Measurements from ENCODE around the gene ADAMTS9.

Gene ADAMTS9

DNA sequence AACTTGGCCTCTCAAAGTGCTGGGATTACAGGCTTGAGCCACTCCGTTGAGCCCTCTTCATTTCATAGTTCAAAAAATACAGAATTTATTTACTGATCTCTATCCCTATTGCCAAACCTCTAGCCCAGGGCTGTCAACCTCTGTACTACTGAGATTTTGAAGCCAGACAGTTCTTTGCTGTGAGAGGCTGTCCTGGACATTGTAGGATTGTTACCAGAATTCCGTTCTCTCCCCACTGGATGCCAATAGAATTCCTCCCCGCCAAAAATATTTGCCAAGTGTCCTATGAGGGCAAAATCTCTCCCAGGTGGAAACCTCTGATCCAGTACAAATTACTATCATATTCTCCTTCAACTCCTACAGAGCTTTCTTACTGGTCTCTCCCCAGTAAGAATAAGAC is 29.6 kb upstream of the ADAMTS9 start:
- TF ChIP-seq ZBTB7A (IDR thresholded peaks at IDR 0.05; ENCODE audit: low read depth) (no peak), RAD21 (IDR thresholded peaks at IDR 0.05; ENCODE audit: low read depth) (no peak), TEAD4 (IDR thresholded peaks at IDR 0.05) (no peak), EP300 (IDR thresholded peaks at IDR 0.05; ENCODE audit: borderline replicate concordance) (no peak), TCF12 (IDR thresholded peaks at IDR 0.05; ENCODE audit: low read depth) (no peak), YY1 (IDR thresholded peaks at IDR 0.05; ENCODE audit: low read depth) (no peak), TAF1 (IDR thresholded peaks at IDR 0.05; ENCODE audit: low read depth) (no peak), CREB1 (IDR thresholded peaks at IDR 0.05; ENCODE audit: low read depth) (no peak), CEBPB (IDR thresholded peaks at IDR 0.05) (no peak)
- TF ChIP-seq, protein P1, sequence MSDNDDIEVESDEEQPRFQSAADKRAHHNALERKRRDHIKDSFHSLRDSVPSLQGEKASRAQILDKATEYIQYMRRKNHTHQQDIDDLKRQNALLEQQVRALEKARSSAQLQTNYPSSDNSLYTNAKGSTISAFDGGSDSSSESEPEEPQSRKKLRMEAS (IDR thresholded peaks at IDR 0.05) = no peak
- TF ChIP-seq, protein P2, sequence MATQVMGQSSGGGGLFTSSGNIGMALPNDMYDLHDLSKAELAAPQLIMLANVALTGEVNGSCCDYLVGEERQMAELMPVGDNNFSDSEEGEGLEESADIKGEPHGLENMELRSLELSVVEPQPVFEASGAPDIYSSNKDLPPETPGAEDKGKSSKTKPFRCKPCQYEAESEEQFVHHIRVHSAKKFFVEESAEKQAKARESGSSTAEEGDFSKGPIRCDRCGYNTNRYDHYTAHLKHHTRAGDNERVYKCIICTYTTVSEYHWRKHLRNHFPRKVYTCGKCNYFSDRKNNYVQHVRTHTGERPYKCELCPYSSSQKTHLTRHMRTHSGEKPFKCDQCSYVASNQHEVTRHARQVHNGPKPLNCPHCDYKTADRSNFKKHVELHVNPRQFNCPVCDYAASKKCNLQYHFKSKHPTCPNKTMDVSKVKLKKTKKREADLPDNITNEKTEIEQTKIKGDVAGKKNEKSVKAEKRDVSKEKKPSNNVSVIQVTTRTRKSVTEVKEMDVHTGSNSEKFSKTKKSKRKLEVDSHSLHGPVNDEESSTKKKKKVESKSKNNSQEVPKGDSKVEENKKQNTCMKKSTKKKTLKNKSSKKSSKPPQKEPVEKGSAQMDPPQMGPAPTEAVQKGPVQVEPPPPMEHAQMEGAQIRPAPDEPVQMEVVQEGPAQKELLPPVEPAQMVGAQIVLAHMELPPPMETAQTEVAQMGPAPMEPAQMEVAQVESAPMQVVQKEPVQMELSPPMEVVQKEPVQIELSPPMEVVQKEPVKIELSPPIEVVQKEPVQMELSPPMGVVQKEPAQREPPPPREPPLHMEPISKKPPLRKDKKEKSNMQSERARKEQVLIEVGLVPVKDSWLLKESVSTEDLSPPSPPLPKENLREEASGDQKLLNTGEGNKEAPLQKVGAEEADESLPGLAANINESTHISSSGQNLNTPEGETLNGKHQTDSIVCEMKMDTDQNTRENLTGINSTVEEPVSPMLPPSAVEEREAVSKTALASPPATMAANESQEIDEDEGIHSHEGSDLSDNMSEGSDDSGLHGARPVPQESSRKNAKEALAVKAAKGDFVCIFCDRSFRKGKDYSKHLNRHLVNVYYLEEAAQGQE (IDR thresholded peaks at IDR 0.05; ENCODE audit: low read depth) = no peak
- TF ChIP-seq, protein P3, sequence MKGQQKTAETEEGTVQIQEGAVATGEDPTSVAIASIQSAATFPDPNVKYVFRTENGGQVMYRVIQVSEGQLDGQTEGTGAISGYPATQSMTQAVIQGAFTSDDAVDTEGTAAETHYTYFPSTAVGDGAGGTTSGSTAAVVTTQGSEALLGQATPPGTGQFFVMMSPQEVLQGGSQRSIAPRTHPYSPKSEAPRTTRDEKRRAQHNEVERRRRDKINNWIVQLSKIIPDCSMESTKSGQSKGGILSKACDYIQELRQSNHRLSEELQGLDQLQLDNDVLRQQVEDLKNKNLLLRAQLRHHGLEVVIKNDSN (IDR thresholded peaks at IDR 0.05) = no peak

DNA sequence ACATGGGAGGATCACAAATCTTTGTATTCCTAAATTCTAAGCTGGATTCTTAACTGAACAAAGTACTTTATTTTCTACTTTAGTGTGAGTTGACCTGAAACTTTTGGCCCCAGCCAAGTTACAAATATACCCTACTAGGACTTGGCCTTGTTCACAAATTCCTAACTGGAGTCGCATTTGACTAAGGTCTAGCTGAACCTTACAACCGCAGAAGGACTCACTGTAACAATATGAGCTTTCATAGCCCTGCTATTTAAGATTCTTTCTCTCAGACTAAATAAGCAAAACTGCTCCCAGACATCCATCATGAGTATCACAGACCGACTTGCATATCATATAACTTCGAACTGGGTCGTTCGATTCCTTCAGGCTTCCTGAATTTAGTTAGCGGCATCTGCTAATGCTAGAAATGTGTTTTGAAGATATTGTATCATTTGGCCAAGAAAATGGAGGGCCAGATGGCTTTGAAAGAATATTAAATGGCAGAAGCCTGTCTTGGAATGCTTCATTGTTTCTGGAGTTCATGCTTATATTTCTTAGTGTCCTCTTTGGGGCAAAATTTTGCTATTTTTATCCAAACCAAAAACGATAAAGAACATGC is 28.4 kb upstream of the ADAMTS9 start:
- TF ChIP-seq, protein P1 (IDR thresholded peaks at IDR 0.05) = no peak
- TF ChIP-seq CEBPB (IDR thresholded peaks at IDR 0.05) (no peak), NFIC (IDR thresholded peaks at IDR 0.05) (no peak), TCF12 (IDR thresholded peaks at IDR 0.05; ENCODE audit: low read depth) (no peak), TEAD4 (IDR thresholded peaks at IDR 0.05) (no peak), CREB1 (IDR thresholded peaks at IDR 0.05; ENCODE audit: low read depth) (no peak), ZBTB7A (IDR thresholded peaks at IDR 0.05; ENCODE audit: low read depth) (no peak), EGR1 (IDR thresholded peaks at IDR 0.05) (no peak), EP300 (IDR thresholded peaks at IDR 0.05; ENCODE audit: borderline replicate concordance) (no peak), FOXM1 (IDR thresholded peaks at IDR 0.05; ENCODE audit: borderline replicate concordance, low read depth) (no peak), TAF1 (IDR thresholded peaks at IDR 0.05; ENCODE audit: low read depth) (no peak), RAD21 (IDR thresholded peaks at IDR 0.05; ENCODE audit: low read depth) (no peak), YY1 (IDR thresholded peaks at IDR 0.05; ENCODE audit: low read depth) (no peak)
- TF ChIP-seq, protein P3 (IDR thresholded peaks at IDR 0.05) = no peak
- TF ChIP-seq, protein P2 (IDR thresholded peaks at IDR 0.05; ENCODE audit: low read depth) = no peak

DNA sequence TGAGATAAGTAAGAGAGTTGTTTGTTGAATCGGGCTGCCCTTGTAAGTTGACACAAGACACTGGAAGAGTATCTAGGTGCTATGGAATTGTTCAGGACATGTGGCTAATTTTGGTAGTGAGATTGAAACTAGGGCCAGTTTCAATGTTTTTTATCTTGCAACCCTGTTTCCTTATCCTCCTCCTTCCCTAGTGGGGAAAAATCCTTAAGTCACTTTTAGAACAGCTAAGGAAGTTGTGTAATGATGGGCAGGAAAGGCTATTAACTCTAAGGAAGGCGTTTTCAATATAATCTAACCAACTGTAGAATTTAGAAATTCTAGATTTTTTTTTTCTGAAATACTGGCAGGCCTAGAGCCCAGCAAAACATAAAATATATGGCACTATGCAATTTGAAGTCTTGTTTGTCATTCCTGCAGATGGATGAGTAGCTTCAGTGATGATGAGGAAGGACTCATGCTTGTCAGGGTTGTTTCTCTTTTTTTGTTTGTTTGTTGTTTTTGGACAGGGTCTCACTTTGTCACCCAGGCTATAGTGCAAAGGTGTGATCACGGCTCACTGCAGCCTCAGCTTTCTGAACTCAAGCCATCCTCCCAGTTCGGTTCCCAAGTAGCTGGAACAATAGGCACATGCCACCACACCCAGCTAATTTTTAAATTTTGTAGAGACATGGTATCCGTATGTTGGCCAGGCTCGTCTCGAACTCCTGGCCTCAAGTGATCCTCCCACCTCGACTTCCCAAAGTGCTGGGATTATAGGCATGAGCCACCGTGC is 27.6 kb upstream of the ADAMTS9 start:
- TF ChIP-seq EGR1 (IDR thresholded peaks at IDR 0.05) (no peak), EP300 (IDR thresholded peaks at IDR 0.05; ENCODE audit: borderline replicate concordance) (no peak), CEBPB (IDR thresholded peaks at IDR 0.05) (no peak), TAF1 (IDR thresholded peaks at IDR 0.05; ENCODE audit: low read depth) (no peak), ZBTB7A (IDR thresholded peaks at IDR 0.05; ENCODE audit: low read depth) (no peak), RAD21 (IDR thresholded peaks at IDR 0.05; ENCODE audit: low read depth) (no peak), TEAD4 (IDR thresholded peaks at IDR 0.05) (no peak), FOXM1 (IDR thresholded peaks at IDR 0.05; ENCODE audit: borderline replicate concordance, low read depth) (no peak), YY1 (IDR thresholded peaks at IDR 0.05; ENCODE audit: low read depth) (no peak), NFIC (IDR thresholded peaks at IDR 0.05) (no peak), CREB1 (IDR thresholded peaks at IDR 0.05; ENCODE audit: low read depth) (no peak), TCF12 (IDR thresholded peaks at IDR 0.05; ENCODE audit: low read depth) (no peak)
- TF ChIP-seq, protein P2 (IDR thresholded peaks at IDR 0.05; ENCODE audit: low read depth) = no peak
- TF ChIP-seq, protein P3 (IDR thresholded peaks at IDR 0.05) = no peak
- TF ChIP-seq, protein P1 (IDR thresholded peaks at IDR 0.05) = no peak

Measured in Ishikawa (cell line).